ENCODE measurements around the gene FAM13A.
A peak's percentile ranks its signal among the peaks of the same experiment; 100 is the strongest.
"Not testable (repeated sequence)": the region's sequence is repeated elsewhere in the genome, so short reads cannot be mapped to it uniquely, and the experiment has no call there.

The FAM13A gene

GRCh38 chr4:88995874-88996273 lies 61.1 kb downstream of the FAM13A start:
- no peak overlapping the region for H3K4me3 ChIP-seq (ENCODE audit: low read depth, low read length)
- DNase-seq (ENCODE audit: low read depth, low spot score): no peak
- TF ChIP-seq, protein P1, sequence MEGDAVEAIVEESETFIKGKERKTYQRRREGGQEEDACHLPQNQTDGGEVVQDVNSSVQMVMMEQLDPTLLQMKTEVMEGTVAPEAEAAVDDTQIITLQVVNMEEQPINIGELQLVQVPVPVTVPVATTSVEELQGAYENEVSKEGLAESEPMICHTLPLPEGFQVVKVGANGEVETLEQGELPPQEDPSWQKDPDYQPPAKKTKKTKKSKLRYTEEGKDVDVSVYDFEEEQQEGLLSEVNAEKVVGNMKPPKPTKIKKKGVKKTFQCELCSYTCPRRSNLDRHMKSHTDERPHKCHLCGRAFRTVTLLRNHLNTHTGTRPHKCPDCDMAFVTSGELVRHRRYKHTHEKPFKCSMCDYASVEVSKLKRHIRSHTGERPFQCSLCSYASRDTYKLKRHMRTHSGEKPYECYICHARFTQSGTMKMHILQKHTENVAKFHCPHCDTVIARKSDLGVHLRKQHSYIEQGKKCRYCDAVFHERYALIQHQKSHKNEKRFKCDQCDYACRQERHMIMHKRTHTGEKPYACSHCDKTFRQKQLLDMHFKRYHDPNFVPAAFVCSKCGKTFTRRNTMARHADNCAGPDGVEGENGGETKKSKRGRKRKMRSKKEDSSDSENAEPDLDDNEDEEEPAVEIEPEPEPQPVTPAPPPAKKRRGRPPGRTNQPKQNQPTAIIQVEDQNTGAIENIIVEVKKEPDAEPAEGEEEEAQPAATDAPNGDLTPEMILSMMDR (IDR thresholded peaks at IDR 0.05; ENCODE audit: low read depth, low read length): no peak
- in situ Hi-C loops (cut with HindIII; ENCODE audit: low sequenced_read_pairs): no loop called here

GRCh38 chr4:88995257-88995656 lies 61.7 kb downstream of the FAM13A start:
- in situ Hi-C loops (cut with HindIII; ENCODE audit: low sequenced_read_pairs); DNase-seq (ENCODE audit: low read depth, low spot score); H3K4me3 ChIP-seq (ENCODE audit: low read depth, low read length): not testable (repeated sequence)

GRCh38 chr4:88993246-88993645 lies 63.7 kb downstream of the FAM13A start:
- in situ Hi-C loops (cut with HindIII; ENCODE audit: low sequenced_read_pairs): no loop called here
- TF ChIP-seq, protein P1 (IDR thresholded peaks at IDR 0.05; ENCODE audit: low read depth, low read length): no peak
- no peak for DNase-seq (ENCODE audit: low read depth, low spot score)
- H3K4me3 ChIP-seq (ENCODE audit: low read depth, low read length): no peak overlapping the region

GRCh38 chr4:88991746-88992145 lies 65.2 kb downstream of the FAM13A start:
- no peak overlapping the region for H3K4me3 ChIP-seq (ENCODE audit: low read depth, low read length)
- DNase-seq (ENCODE audit: low read depth, low spot score): no peak
- TF ChIP-seq, protein P1 (IDR thresholded peaks at IDR 0.05; ENCODE audit: low read depth, low read length): no peak
- in situ Hi-C loops (cut with HindIII; ENCODE audit: low sequenced_read_pairs): no loop called here

- H3K4me3 ChIP-seq (ENCODE audit: low read depth, low read length): no peak overlapping the region
- no peak for DNase-seq (ENCODE audit: low read depth, low spot score)
- TF ChIP-seq, protein P1 (IDR thresholded peaks at IDR 0.05; ENCODE audit: low read depth, low read length): no peak
- in situ Hi-C loops (cut with HindIII; ENCODE audit: low sequenced_read_pairs): no loop called here
These were observed 67.0 kb downstream of the FAM13A start for GRCh38 chr4:88989990-88990389.

GRCh38 chr4:88985088-88985773 lies 71.8 kb downstream of the FAM13A start:
- peak; percentile 58 for DNase-seq (ENCODE audit: low read depth, low spot score)
- in situ Hi-C loops (cut with HindIII; ENCODE audit: low sequenced_read_pairs): no loop called here

GRCh38 chr4:88982757-88983156 lies 74.2 kb downstream of the FAM13A start:
- in situ Hi-C loops (cut with HindIII; ENCODE audit: low sequenced_read_pairs): no loop called here
- no peak for DNase-seq (ENCODE audit: low read depth, low spot score)
- H3K4me3 ChIP-seq (ENCODE audit: low read depth, low read length): no peak overlapping the region
- TF ChIP-seq, protein P1 (IDR thresholded peaks at IDR 0.05; ENCODE audit: low read depth, low read length): no peak

More at GRCh38 chr4:88985088-88985773, 71.8 kb downstream of the FAM13A start:
- H3K4me3 ChIP-seq (ENCODE audit: low read depth, low read length): no peak overlapping the region
- TF ChIP-seq, protein P1 (IDR thresholded peaks at IDR 0.05; ENCODE audit: low read depth, low read length): no peak

All from astrocyte of the spinal cord (primary cell).